BLaER1 treated with 17β-estradiol and CSF1 and Interleukin-3, amounts not matched to agents 10 nM and 100 nM (cell line): Measurements from ENCODE around the gene MYBPHL.

Experiments
- H3K27ac ChIP-seq, 11 experiments: shearing (Covaris generic); formaldehyde crosslinking; 2 replicates each; pipeline ENCODE4 v1.8.1; 2022
- H3K27me3 ChIP-seq, 11 experiments: shearing (Covaris generic); formaldehyde crosslinking; 2 replicates each; pipeline ENCODE4 v1.8.1; 2022
- H3K36me3 ChIP-seq, 11 experiments: shearing (Covaris generic); formaldehyde crosslinking; 2 replicates each; pipeline ENCODE4 v1.8.1; 2022
- H3K4me1 ChIP-seq, 10 experiments: shearing (Covaris generic); formaldehyde crosslinking; 2 replicates each; pipeline ENCODE4 v1.8.1; 2022
- H3K4me2 ChIP-seq, 11 experiments: shearing (Covaris generic); formaldehyde crosslinking; 2 replicates each; pipeline ENCODE4 v1.8.1; 2022
- H3K4me3 ChIP-seq, 10 experiments: shearing (Covaris generic); formaldehyde crosslinking; 2 replicates each; pipeline ENCODE4 v1.8.1; 2022
- H3K9ac ChIP-seq, 11 experiments: shearing (Covaris generic); formaldehyde crosslinking; 2 replicates each; pipeline ENCODE4 v1.8.1; 2022
- H3K9me3 ChIP-seq, 11 experiments: shearing (Covaris generic); formaldehyde crosslinking; replicated peaks in 1 of 11; 2 replicates each; pipeline ENCODE4 v1.8.1; 2022
- H4K20me1 ChIP-seq, 11 experiments: shearing (Covaris generic); formaldehyde crosslinking; 2 replicates each; pipeline ENCODE4 v1.8.1; 2022
- Cebpa-rat ChIP-seq, 11 experiments: shearing (Covaris generic); IDR thresholded peaks; 2 replicates each; pipeline ENCODE4 v1.8.1; 2022

MYBPHL gene

DNA sequence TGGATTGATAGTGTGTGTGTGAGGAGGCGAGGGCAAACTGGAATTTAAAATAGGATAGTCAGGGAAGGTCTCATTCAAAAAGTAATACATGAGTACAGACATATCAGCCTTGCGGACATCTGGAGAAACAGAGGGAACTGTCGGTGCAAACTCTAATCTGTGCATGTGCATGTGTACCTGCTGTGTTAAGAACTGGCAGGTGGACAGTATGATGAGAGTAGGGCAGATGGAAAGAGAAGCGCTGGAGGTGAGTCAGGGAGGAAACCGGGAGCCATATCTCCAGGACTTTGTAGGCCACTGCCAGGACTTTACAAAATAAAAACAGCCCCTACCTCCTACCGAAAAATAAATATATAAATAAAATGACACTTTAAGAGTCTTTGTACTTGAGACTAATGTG, 31.3 kb upstream of the MYBPHL start:
- no peaks in the 10 kb centered on the region for H3K4me1 ChIP-seq
- H3K36me3 ChIP-seq: peaks cover 27 to 100% (median 79%) of the 10 kb centered on the region in 11 experiments
- TF ChIP-seq Cebpa-rat (IDR thresholded peaks at IDR 0.05): no peak
- H3K9ac ChIP-seq: no peak overlapping the region
- no peaks in the 10 kb centered on the region for H3K27me3 ChIP-seq
- no peak overlapping the region for H3K27ac ChIP-seq
- H3K4me2 ChIP-seq: no peak overlapping the region
- H3K4me3 ChIP-seq: no peak overlapping the region
- peaks cover 1 to 20% (median 11%) of the 10 kb centered on the region in 11 experiments; a peak in 16 of 22 replicates for H3K9me3 ChIP-seq
- H4K20me1 ChIP-seq: no peaks in the 10 kb centered on the region; a peak in 1 of 22 replicates

DNA sequence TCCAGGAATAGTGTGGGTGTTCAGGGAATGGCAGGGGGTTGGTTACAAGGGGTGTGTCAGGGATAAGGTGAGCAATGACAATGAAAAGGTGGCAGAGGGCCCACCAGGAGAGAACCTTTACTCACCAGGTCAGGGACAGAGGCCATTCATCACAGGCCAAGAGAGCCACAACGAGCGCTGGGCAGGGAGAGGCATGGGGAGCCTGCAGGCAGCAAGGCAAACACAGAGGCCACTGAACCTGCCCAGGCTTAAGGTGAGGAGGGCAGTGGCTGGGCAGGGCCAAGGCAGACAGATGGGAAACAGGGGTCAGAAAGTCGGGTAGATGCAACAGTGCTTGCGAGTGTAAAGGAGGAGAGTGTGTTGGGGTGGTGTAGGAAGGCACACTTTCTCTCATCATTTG, 28.3 kb upstream of the MYBPHL start:
- Histone ChIP-seq H3K36me3 (peaks cover 35 to 99% (median 86%) of the 10 kb centered on the region in 11 experiments), H3K4me3 (no peak overlapping the region), H3K9ac (no peak overlapping the region), H3K27me3 (no peaks in the 10 kb centered on the region), H3K4me1 (no peaks in the 10 kb centered on the region), H3K9me3 (peaks cover 29 to 47% (median 40%) of the 10 kb centered on the region in 11 experiments), H3K27ac (no peak overlapping the region), H4K20me1 (no peaks in the 10 kb centered on the region; a peak in 1 of 22 replicates), H3K4me2 (no peak overlapping the region)
- TF ChIP-seq Cebpa-rat (IDR thresholded peaks at IDR 0.05): no peak

DNA sequence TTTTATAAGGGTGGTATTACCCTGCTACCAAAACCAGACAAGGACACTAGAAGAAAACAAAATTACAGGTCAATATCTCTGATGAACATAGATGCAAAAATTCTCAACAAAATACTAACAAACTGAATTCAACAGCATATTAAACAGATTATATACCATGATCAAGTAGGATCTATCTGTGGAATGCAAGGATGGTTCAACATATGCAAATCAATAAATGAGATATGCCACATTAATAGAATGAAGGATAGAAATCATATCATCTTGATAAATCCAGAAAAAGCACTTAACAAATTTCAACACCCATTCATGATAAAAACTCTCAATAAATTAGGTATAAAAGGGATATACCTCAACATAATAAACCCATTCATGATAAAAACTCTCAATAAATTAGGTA, 24.3 kb upstream of the MYBPHL start:
- H3K27ac ChIP-seq: no peak overlapping the region
- no peaks in the 10 kb centered on the region for H3K4me1 ChIP-seq
- H3K36me3 ChIP-seq: peaks cover 33 to 97% (median 82%) of the 10 kb centered on the region in 11 experiments
- no peaks in the 10 kb centered on the region for H3K27me3 ChIP-seq
- no peak overlapping the region for H3K9ac ChIP-seq
- H3K9me3 ChIP-seq: peaks cover 33 to 54% (median 43%) of the 10 kb centered on the region in 11 experiments
- no peak for TF ChIP-seq Cebpa-rat (IDR thresholded peaks at IDR 0.05)
- H3K4me3 ChIP-seq: no peak overlapping the region
- H4K20me1 ChIP-seq: no peaks in the 10 kb centered on the region; a peak in 1 of 22 replicates
- no peak overlapping the region for H3K4me2 ChIP-seq

DNA sequence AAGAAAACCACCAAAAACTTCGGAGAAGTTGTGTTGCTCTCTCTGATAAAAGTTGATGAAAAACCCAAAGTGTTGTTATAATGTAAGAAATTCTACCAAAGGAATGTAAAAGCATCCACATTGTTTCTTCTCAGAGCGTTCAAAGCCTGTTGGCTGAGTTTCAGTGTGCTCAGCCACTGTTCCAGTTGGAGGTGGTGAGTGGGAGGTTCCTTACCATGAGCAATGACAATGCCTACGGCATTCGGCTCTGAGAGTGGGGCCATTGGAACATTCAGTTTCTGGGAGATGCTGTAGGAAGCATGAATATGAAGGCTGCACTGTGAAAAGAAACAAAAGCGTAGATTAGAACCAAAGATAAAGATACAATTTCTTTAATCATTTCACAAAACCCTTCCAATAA, 20.5 kb upstream of the MYBPHL start:
- H3K36me3 ChIP-seq: peaks cover 18 to 97% (median 75%) of the 10 kb centered on the region in 11 experiments
- no peak overlapping the region for H3K9ac ChIP-seq
- no peaks in the 10 kb centered on the region for H3K27me3 ChIP-seq
- no peaks in the 10 kb centered on the region for H3K4me1 ChIP-seq
- H3K27ac ChIP-seq: no peak overlapping the region
- H3K9me3 ChIP-seq: peaks cover 18 to 27% (median 25%) of the 10 kb centered on the region in 11 experiments
- TF ChIP-seq Cebpa-rat (IDR thresholded peaks at IDR 0.05): no peak
- no peak overlapping the region for H3K4me2 ChIP-seq
- no peaks in the 10 kb centered on the region for H4K20me1 ChIP-seq
- H3K4me3 ChIP-seq: no peak overlapping the region

DNA sequence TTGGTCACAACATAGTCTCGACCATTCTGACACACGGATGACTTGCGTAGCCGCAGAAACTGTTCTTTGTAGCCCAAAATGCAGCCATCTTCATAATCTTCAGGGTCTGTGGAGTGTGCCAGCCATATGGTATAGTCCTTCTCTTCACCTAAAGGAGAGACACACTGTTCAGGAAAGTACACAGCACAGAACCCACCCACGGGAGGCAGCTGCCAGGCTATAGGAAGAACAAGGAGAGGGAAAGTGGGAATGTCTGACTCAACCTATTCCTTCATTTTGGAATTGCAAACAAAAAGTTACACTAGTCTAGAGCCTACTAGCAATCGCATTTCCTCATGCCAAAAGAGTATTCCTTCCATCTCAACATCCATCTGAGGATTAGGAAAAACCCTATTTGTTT, 16.2 kb upstream of the MYBPHL start:
- Histone ChIP-seq H3K4me1 (no peaks in the 10 kb centered on the region), H3K36me3 (peaks cover 20 to 98% (median 78%) of the 10 kb centered on the region in 11 experiments; a peak in 21 of 22 replicates), H3K27ac (no peak overlapping the region), H3K9me3 (no peaks in the 10 kb centered on the region), H3K4me2 (no peak overlapping the region), H3K27me3 (no peaks in the 10 kb centered on the region), H4K20me1 (no peaks in the 10 kb centered on the region), H3K4me3 (no peak overlapping the region), H3K9ac (no peak overlapping the region)
- no peak for TF ChIP-seq Cebpa-rat (IDR thresholded peaks at IDR 0.05)

DNA sequence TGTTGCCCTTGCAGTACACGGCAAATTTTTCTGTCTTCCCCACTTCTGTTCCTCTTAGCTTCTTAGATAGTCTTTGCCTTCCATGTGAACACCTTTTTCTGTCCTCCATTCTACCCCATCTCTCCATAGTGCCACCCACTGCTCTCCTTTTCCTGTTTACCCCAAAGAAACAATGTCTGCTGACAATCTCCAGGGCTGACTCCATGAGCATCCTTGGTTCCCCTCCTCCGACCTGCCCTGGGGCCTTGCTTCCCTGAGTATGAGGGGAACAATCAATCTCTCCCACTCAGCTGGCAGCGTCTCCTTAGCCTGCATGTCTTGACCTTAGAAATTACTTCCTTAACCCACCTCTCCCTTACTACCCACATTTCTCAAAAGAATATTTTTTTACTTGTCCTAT, 12.3 kb upstream of the MYBPHL start:
- Histone ChIP-seq H3K27me3 (no peaks in the 10 kb centered on the region), H3K27ac (no peak overlapping the region), H4K20me1 (no peaks in the 10 kb centered on the region), H3K9me3 (no peaks in the 10 kb centered on the region), H3K4me3 (no peak overlapping the region), H3K4me1 (no peaks in the 10 kb centered on the region), H3K4me2 (no peak overlapping the region), H3K9ac (no peak overlapping the region), H3K36me3 (peaks cover 13 to 100% (median 89%) of the 10 kb centered on the region in 11 experiments; a peak in 19 of 22 replicates)
- no peak for TF ChIP-seq Cebpa-rat (IDR thresholded peaks at IDR 0.05)

DNA sequence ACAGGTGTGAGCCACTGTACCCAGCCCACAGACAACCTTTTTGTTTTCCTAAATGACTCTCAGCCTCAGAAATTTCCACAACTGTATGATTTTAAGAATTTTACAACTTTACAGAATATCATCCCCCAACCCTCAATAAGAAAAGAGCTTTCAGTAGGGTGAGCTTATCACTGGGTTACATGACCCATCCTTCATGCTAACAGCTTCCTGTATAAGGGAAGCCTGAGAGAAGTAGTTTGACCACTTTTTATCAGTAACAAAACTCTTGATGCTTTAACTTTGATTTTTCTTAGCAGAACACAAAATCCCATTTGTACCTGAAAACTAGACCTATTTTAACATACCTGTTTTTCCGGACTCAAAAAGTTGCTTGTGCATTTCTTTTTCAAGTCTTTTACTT, 9.7 kb upstream of the MYBPHL start:
- Histone ChIP-seq H3K9ac (no peak overlapping the region), H3K9me3 (no peaks in the 10 kb centered on the region), H3K4me1 (peaks cover 0 to 8% (median 0%) of the 10 kb centered on the region in 10 experiments; a peak in 2 of 20 replicates), H4K20me1 (no peaks in the 10 kb centered on the region), H3K27me3 (no peaks in the 10 kb centered on the region), H3K4me2 (no peak overlapping the region), H3K27ac (no peak overlapping the region), H3K36me3 (peaks cover 4 to 100% (median 78%) of the 10 kb centered on the region in 11 experiments; a peak in 19 of 22 replicates), H3K4me3 (no peak overlapping the region)
- TF ChIP-seq Cebpa-rat (IDR thresholded peaks at IDR 0.05): no peak

DNA sequence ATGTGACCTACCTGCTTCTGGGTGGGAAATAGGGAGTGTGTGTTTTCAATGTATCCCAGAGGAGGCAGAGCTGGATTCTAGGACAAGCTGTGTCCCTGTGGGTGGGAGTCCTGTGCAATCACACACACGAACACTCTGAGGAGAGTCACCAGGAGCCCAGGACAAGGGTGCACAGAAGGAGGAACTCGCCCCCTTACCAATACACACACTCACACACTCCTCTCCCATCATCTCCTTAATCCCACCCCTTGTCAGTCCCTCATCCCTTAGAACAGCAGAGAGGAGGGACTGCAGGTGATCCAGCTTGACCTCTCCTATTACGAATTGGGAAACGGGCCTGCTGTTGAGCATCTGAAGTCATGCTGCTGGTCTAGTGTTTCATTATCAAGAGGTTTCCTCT, 8.5 kb upstream of the MYBPHL start:
- no peak overlapping the region for H3K27ac ChIP-seq
- peaks cover 4 to 100% (median 66%) of the 10 kb centered on the region in 11 experiments; a peak in 17 of 22 replicates for H3K36me3 ChIP-seq

DNA sequence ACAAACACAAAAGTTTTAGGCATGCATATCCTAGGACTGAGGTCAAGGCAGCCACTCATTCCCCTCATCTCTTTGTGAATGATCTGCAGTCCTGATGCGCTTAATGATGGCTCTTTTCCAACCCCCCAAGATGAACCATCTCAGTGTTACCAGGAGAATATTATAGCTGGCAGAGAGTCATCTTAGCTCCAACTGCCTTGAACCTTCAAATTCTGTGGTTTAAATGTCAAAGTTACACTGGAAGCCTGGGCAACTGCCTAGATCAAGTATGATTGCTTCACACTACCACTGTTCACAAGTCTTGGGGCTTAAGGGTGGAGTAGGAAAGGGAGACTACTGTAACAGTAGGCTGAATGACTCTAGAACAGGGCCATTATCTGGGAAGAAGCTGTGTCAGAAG, 8.0 kb upstream of the MYBPHL start:
- H3K36me3 ChIP-seq: peaks cover 4 to 98% (median 61%) of the 10 kb centered on the region in 11 experiments; a peak in 17 of 22 replicates
- no peak overlapping the region for H3K4me3 ChIP-seq

More for the DNA sequence above, 8.5 kb upstream of the MYBPHL start:
- Histone ChIP-seq H3K27me3 (no peaks in the 10 kb centered on the region), H4K20me1 (no peaks in the 10 kb centered on the region), H3K4me2 (no peak overlapping the region), H3K9ac (no peak overlapping the region), H3K4me1 (peaks cover 0 to 8% (median 0%) of the 10 kb centered on the region in 10 experiments; a peak in 2 of 20 replicates), H3K9me3 (no peaks in the 10 kb centered on the region), H3K4me3 (no peak overlapping the region)
- no peak for TF ChIP-seq Cebpa-rat (IDR thresholded peaks at IDR 0.05)

More for the DNA sequence above, 8.0 kb upstream of the MYBPHL start:
- Histone ChIP-seq H3K9me3 (no peaks in the 10 kb centered on the region), H3K27ac (no peak overlapping the region), H3K4me1 (peaks cover 0 to 8% (median 0%) of the 10 kb centered on the region in 10 experiments; a peak in 4 of 20 replicates), H4K20me1 (no peaks in the 10 kb centered on the region), H3K27me3 (no peaks in the 10 kb centered on the region), H3K4me2 (no peak overlapping the region), H3K9ac (no peak overlapping the region)
- no peak for TF ChIP-seq Cebpa-rat (IDR thresholded peaks at IDR 0.05)
